Adrenal gland (tissue), 12 donors: ENCODE data around the gene POLR1D. TPM values are rescaled to one million over a fixed set of nuclear protein-coding genes. Genes with fewer than 3 reads are reported as not detected.

Source experiments
- DNase-seq, 7 donors: peaks; one replicate each; pipeline ENCODE4 v3.0.0-alpha.2; 2019 to 2020
- H3K27ac ChIP-seq, 5 donors: fragments of 200-600 bp; sonication (generic) in 4 of 5; 1 replicate in 3 of 5; 2 replicates in 2 of 5; pipeline versions ENCODE4 v1.5.1 to v1.8.0; 2016 to 2020; ENCODE audit warnings: mild to moderate bottlenecking in 1 of 5
- H3K27me3 ChIP-seq: fragments of 200-600 bp; 2 replicates; pipeline ENCODE4 v1.8.0; 2021
- H3K36me3 ChIP-seq, 2 donors: fragments of 200-600 bp; replicated peaks in 1 of 2; 1 replicate in 1 of 2; 2 replicates in 1 of 2; pipeline versions ENCODE4 v1.5.1 to v1.8.0; 2018 to 2022
- H3K4me1 ChIP-seq, 2 donors: fragments of 200-600 bp; replicated peaks in 1 of 2; 1 replicate in 1 of 2; 2 replicates in 1 of 2; pipeline versions ENCODE4 v1.5.1 to v1.8.0; 2018 to 2021
- H3K4me3 ChIP-seq, 4 donors: fragments of 200-600 bp; sonication (generic) in 3 of 4; one replicate each; pipeline ENCODE4 v1.5.1; 2016 to 2018
- H3K9me3 ChIP-seq, 3 donors: fragments of 200-600 bp; sonication (generic) in 1 of 3; replicated peaks in 1 of 3; 1 replicate in 2 of 3; 2 replicates in 1 of 3; pipeline versions ENCODE4 v1.5.1 to v1.8.0; 2016 to 2021
- CTCF ChIP-seq, 6 experiments: fragments of 450-650 bp in 4 of 6; fragments of 200-600 bp in 2 of 6; sonication (generic) in 1 of 6; IDR thresholded peaks; 1 replicate in 5 of 6; 2 replicates in 1 of 6; pipeline versions ENCODE4 v1.5.1 to v1.8.0; 2016 to 2021; ENCODE audit warnings: antibody characterized with exemption in 6 of 6, mild to moderate bottlenecking in 2 of 6, moderate library complexity in 1 of 6
- POLR2A ChIP-seq, 2 donors: fragments of 450-650 bp; IDR thresholded peaks; one replicate each; pipeline ENCODE4 v1.6.1; 2017; ENCODE audit warnings: antibody characterized with exemption in 2 of 2, mild to moderate bottlenecking in 2 of 2, moderate library complexity in 1 of 2
- WGBS, 4 donors: extraction: QIAGEN DNeasy Blood & Tissue Kit in 2 of 4; methylation state at CpG; one replicate each; pipeline versions ENCODE4 v1.1.5 to v1.1.7; 2013 to 2017; 5-methylcytosine and 5-hydroxymethylcytosine counted together
- intact Hi-C, 2 donors: fragments of 100-400 bp; cut with DNase I; formaldehyde crosslinking; loops; one replicate each; pipeline versions ENCODE4 v1.14.1 to v1.15.0; 2022 to 2023
- polyA plus RNA-seq, 3 donors: library from polyadenylated mRNA; stranded (reverse); fragments of 200-250 nt in 2 of 3; fragments of 350-450 nt in 1 of 3; fragmentation: Illumina TruSeq in 1 of 3; extraction: RNeasy Lipid Tissue Mini Kit (QIAGEN cat#74804) in 1 of 3; gene quantifications; one replicate each; pipeline ENCODE4 v1.2.3, GENCODE V29; 2013 to 2014
- total RNA-seq, 9 donors: library from RNA; depleted of rRNA in 4 of 9; stranded (reverse); fragments of >200 nt in 4 of 9; fragments of 120-200 nt in 1 of 9; fragmentation: NEBNext Ultra II Directional in 1 of 9; extraction: Animal tissue kit (Norgen Biotek cat#: 25700) in 1 of 9; gene quantifications; one replicate each; pipeline versions ENCODE4 v1.1.0 to v1.2.4, GENCODE V29; 2013 to 2023
- donor health status: healthy with polysubstance abuse.
- donor health status: Bipolar disorder and iron deficiency.
- donor health status: DM: yes; HTN: yes; CAD: no.
- donor health status: DM: no; HTN: no; CAD: no.
- donor health status: DM: no; HTN: no; CAD: no.
- donor health status: DM: yes; HTN: yes; CAD: no.

Gene POLR1D
- total and polyA plus RNA-seq, 12 donors: 81.5 to 369 (median 176) TPM

- TF ChIP-seq CTCF (IDR thresholded peaks at IDR 0.05) (no peak), POLR2A (IDR thresholded peaks at IDR 0.05) (no peak)
- DNase-seq: no peak
- Histone ChIP-seq H3K27ac (no peak overlapping the region), H3K4me1 (no peaks in the 10 kb centered on the region), H3K36me3 (peaks cover 0 to 3% of the 10 kb centered on the region in 2 donors), H3K4me3 (no peak overlapping the region), H3K27me3 (no peaks in the 10 kb centered on the region), H3K9me3 (no peaks in the 10 kb centered on the region)
- intact Hi-C loops: no loop called here
- WGBS, 4 donors: 92 to 94% (median 92%) methylated on average over 8 of the region's 8 CpGs
Measured at GRCh38 chr13:27663947-27664346, 42.3 kb downstream of the POLR1D start.

- TF ChIP-seq POLR2A (IDR thresholded peaks at IDR 0.05) (no peak), CTCF (IDR thresholded peaks at IDR 0.05) (peak in 1 of 6 experiments; percentile 15)
- DNase-seq: no peak
- Histone ChIP-seq H3K27me3 (no peaks in the 10 kb centered on the region), H3K4me3 (no peak overlapping the region), H3K9me3 (no peaks in the 10 kb centered on the region), H3K36me3 (peaks cover 0 to 3% of the 10 kb centered on the region in 2 donors), H3K4me1 (no peaks in the 10 kb centered on the region), H3K27ac (no peak overlapping the region)
- intact Hi-C loops: no loop called here
- 30 to 57% (median 47%) methylated on average over 3 of the region's 3 CpGs for WGBS, 4 donors
Measured at GRCh38 chr13:27665333-27665732, 43.6 kb downstream of the POLR1D start.

- Histone ChIP-seq H3K36me3 (peaks cover 0 to 3% of the 10 kb centered on the region in 2 donors), H3K9me3 (no peaks in the 10 kb centered on the region), H3K27me3 (no peaks in the 10 kb centered on the region), H3K4me1 (no peaks in the 10 kb centered on the region), H3K4me3 (no peak overlapping the region), H3K27ac (no peak overlapping the region)
- no peak for DNase-seq
- intact Hi-C loops: no loop called here
- TF ChIP-seq POLR2A (IDR thresholded peaks at IDR 0.05): no peak
- TF ChIP-seq CTCF (IDR thresholded peaks at IDR 0.05): no peak
- 90 to 98% (median 95%) methylated on average over 18 to 19 of the region's 19 CpGs for WGBS, 4 donors
Measured at GRCh38 chr13:27665761-27666160, 44.1 kb downstream of the POLR1D start.

GRCh38 chr13:27666951-27667350 lies 45.3 kb downstream of the POLR1D start:
- peaks cover 0 to 3% of the 10 kb centered on the region in 2 donors for H3K36me3 ChIP-seq
- no peaks in the 10 kb centered on the region for H3K27me3 ChIP-seq
- H3K27ac ChIP-seq: no peak overlapping the region
- no peaks in the 10 kb centered on the region for H3K9me3 ChIP-seq
- no peak overlapping the region for H3K4me3 ChIP-seq
- WGBS, 4 donors: 90 to 96% (median 91%) methylated on average over 3 of the region's 3 CpGs
- intact Hi-C loops: no loop called here
- no peaks in the 10 kb centered on the region for H3K4me1 ChIP-seq
- no peak for DNase-seq
- TF ChIP-seq CTCF (IDR thresholded peaks at IDR 0.05) (no peak), POLR2A (IDR thresholded peaks at IDR 0.05) (no peak)
